Measurements from ENCODE around the gene TIPARP.

- TF ChIP-seq CTCF (IDR thresholded peaks at IDR 0.05; ENCODE audit: control extremely low read depth in 1 of 3, insufficient read depth in 1 of 3, low read depth in 1 of 3, low read length in 3 of 3) (no peak), SP2 (IDR thresholded peaks at IDR 0.05; ENCODE audit: low read length) (no peak), KDM1A (IDR thresholded peaks at IDR 0.05; ENCODE audit: borderline replicate concordance, low read length) (no peak)
These were observed 31.6 kb downstream of the TIPARP start for GRCh38 chr3:156705761-156706616.
